NCI-H1092 treated with DMSO at 0.1 percent for 48 hours (cell line): ENCODE results near the gene MAP4K5.

ENCODE experiments used
- DNase-seq: peaks from one replicate; lab custom pipeline; 2025; lab: John Stamatoyannopoulos, UW

MAP4K5 gene

GRCh38 chr14:50399251-50400032 is 132.9 kb downstream of the MAP4K5 start:
- no peak for DNase-seq

DNA sequence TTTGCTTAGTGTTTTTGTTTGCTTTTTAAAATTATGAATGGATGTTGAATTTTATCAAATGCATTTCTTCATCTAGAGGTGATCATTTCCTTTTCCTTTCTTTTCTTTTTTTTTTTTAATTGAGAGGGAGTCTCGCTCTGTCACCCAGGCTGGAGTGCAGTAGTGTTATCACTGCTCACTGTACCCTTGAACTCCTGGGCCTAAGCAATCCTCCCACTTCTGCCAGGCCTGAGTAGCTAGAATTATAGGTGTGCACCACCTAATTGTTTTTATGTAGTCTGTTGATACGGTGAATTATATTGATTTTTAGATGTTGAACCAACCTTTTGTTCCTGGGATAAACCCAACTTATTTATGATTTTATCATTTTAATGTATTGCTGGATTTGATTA is 134.2 kb downstream of the MAP4K5 start:
- DNase-seq = no peak

- no peak for DNase-seq
Observed at GRCh38 chr14:50397390-50398188, 134.8 kb downstream of the MAP4K5 start.

- DNase-seq = peak; percentile 74
Observed at GRCh38 chr14:50396631-50397389, 135.6 kb downstream of the MAP4K5 start, which contains the start of gene CDKL1. CDKL1 (minus strand) TSS chr14:50396881; CDS start chr14:50395868, 1,013 bp downstream.

DNA sequence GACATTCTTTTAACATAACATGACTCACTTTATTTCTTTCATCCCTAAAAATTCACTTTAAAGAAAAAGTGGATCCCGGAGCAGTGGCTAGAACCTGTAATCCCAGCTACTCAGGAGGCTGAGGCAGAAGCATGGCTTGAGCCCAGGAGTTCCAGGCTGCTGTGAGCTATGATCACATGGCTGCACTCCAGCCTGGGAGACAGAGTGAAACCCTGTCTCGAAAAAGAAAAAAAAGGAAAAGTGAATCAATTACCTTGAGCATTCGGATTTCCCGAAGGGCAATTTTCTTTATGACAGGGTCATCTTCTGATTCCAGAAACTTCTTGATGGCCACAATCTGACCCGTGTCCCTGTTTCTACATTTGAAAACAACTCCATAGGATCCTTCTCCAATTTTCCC is 136.9 kb downstream of the MAP4K5 start:
- DNase-seq = no peak

DNA sequence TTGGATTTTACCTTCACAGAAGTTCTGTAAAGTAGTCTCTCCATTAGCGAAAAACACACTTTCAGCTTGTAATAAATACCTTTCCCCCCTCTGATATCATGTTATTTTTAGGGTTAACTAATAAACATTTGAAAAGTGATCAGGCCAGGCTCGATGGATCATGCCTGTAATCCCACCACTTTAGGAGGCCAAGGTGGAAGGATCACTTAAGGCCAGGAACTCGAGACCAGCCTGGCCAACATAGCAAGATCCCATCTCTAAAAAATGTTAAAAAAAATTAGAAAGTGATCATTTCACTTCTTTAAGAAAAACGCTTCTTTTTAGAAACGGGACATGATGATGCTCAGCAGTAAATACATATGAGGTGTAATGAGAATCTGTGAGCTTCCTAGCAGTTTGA is 137.7 kb downstream of the MAP4K5 start:
- no peak for DNase-seq

DNA sequence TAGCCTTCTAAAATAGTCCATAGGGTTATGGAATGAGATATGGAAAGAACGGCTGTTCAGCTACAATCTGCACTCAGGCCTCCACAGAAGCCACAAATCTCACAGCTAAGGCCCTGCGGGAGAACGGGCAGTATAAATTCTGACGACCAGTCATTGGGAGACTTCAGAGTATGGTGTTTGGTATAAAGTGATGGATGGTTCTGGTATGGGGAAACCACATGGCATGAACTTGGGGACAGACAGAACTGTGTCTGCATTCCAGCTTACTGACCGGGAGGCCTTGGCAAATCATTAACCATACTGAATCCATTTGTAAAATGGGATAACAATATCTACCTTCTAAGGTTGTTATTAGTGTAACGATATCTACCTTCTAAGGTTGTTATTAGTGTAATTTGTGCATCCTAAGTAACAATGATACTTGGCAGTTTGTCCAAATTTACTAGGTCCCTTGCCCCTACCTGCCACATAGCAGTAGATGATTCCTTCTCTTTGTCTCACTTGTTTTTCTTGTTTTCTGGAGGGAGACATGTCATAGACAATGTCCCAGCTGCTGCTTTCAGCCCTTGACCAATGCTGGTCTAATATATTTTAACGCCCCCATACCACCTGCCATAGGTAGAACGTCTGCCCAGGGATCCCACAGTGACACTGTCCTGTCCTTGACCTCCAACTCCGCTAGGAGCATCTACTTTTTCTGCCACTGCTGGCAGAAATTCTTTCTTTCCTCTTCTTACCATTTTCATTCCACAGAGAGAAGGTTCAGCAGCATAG is 142.5 kb downstream of the MAP4K5 start:
- DNase-seq = no peak

- DNase-seq = no peak
Observed at GRCh38 chr14:50388256-50388931, 144.0 kb downstream of the MAP4K5 start.

GRCh38 chr14:50387548-50387947 is 144.8 kb downstream of the MAP4K5 start:
- no peak for DNase-seq

DNA sequence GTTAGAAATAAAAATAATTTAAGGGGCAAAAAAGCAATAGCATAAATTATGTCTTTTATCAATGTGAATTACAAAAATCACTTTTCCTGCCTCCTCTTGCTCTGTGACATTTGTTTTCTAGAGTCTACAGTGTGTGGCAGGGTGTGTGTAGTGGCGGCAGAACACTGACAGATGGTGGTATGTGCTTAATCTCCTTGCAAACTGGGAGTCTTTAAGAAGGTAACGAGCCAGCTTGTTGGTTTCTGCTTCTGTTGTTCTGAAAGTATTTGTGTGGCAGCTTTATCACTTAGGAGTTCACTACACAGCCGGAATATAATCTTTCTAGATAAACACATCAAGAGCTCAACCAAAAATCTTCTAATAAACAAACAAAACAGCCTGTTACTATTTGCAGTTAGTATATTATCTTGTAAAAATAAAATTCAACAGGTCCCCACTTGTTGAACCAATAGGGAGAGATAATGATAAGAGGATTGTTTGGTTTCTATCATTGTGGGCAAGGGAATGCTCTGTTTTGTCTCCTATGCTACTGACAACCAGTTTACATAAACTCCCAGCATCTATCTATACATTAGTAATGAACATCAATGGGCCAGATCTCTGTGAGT is 148.6 kb downstream of the MAP4K5 start:
- no peak for DNase-seq

GRCh38 chr14:50381823-50382287 is 150.5 kb downstream of the MAP4K5 start:
- DNase-seq = no peak

DNA sequence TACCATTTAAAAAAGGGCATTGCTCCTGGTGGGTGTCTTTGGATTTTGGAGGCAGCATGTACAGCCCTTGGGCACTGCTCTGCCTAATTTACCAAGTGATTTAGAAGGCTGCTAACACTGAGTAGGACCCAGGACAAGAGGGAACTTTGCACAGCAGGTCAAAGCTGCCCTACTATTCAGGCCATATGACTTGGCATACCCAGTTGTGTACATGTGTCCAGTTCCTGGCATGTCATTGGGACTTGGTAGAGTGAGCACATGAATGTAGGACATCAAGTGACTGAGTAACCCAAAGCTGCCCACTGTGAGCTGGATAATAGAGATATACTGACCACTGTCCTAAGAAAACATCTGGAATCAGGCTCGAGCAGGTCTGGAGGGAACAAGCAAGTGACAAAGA is 151.4 kb downstream of the MAP4K5 start:
- DNase-seq = no peak

DNA sequence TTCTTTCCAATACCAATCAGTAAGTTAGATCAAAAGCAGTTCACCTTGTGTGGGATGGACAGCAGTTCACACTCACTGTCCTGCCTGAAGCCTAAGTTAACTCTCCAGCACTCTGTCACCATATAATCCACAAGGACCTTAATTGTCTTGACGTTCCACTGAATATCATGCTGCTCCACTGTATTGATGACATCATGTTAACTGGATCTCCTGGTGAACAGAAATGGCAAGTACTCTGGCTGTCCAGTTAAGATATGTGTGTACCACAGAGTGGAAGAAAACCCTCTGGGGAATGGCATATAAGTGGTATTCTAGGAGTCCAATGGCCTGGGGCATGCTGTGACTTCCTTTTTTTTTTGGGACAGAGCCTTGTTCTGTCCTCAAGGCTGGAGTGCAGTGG is 151.9 kb downstream of the MAP4K5 start:
- DNase-seq = no peak

GRCh38 chr14:50379563-50379962 is 152.8 kb downstream of the MAP4K5 start:
- no peak for DNase-seq

DNA sequence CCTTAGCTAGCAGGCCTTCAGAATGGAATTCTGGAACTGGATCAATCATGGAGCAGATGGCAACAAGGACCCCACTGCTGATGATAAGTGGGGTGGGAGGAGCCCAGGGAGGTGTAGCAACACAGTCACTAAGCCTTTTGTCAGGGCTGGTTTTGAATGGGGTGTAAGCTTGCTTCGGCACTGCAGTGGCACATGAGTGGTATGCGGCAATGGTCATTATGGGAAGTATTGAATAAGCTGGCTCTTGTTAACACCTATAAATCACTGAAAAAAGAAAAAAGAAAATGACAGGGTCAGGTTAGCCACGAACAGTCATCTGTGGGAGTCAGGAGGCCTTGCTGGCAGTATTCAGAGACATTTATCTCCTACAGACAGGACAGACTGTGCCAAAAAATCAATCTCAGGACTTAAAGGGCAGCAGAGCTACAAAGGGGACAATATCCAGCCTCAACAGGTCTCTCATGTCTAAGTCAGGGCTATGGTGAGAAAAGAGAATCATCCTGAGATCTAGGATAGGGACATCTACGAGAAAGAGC is 154.8 kb downstream of the MAP4K5 start:
- DNase-seq = no peak

- no peak for DNase-seq
Observed at GRCh38 chr14:50375760-50376159, 156.6 kb downstream of the MAP4K5 start.

- no peak for DNase-seq
Observed at GRCh38 chr14:50373959-50374358, 158.4 kb downstream of the MAP4K5 start.

DNA sequence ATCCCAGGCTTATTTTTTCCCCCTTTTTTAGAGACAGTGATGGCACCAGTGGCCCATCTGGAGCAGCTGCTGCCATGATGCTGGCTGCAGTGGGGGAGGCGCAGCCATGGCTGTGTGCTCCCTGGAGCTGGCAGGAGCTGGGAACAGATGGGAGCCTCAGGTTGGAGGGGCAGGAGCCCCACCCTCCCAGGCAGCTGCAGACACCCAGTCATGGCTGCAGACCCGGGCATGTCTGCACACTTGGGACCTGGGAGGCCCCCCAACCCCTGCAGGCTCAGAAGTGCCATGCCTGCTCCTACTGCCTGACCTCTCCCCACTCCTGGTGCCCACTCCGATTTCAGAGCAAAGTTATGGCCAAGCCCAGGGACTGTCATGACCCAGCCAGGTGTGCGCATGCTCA is 160.8 kb downstream of the MAP4K5 start:
- no peak for DNase-seq
